ENCODE measurements around the gene FAM117B.

Gene FAM117B

DNA sequence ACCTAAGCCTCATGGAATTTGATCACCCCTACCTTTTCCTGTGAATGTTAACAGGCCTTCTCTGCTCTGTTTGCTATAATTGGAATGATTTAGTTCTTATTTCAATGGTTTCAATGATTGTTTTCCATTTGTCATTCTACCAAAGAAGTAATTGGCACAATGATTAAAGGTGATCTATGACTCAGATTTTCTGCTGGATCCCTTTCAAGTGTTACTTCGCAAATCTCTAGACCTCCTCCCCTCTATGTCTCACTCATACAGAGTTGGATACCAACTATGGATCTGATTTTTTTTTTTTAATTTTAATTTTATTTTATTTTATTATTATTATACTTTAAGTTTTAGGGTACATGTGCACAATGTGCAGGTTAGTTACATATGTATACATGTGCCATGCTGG is 29.6 kb upstream of the FAM117B start:
- Histone ChIP-seq H3K4me3 (ENCODE audit: insufficient read length, low read depth) (no peak overlapping the region), H3K9ac (ENCODE audit: insufficient read length, low read depth) (no peak overlapping the region), H3K36me3 (ENCODE audit: insufficient read depth, insufficient read length, low read length) (no peaks in the 10 kb centered on the region), H3K4me1 (ENCODE audit: insufficient read depth, insufficient read length) (no peaks in the 10 kb centered on the region), H3K27me3 (ENCODE audit: insufficient read depth, insufficient read length) (no peaks in the 10 kb centered on the region), H3K9me3 (ENCODE audit: insufficient read depth, low read length) (no peaks in the 10 kb centered on the region)
- TF ChIP-seq YY1 (IDR thresholded peaks at IDR 0.05; ENCODE audit: insufficient read depth, insufficient read length) (no peak), SUZ12 (IDR thresholded peaks at IDR 0.05; ENCODE audit: extremely low read depth, insufficient read depth, insufficient read length) (no peak), ZNF274 (IDR thresholded peaks at IDR 0.05; ENCODE audit: low read depth, low read length) (no peak)
- DNase-seq (ENCODE audit: low read depth, low spot score) = no peak

DNA sequence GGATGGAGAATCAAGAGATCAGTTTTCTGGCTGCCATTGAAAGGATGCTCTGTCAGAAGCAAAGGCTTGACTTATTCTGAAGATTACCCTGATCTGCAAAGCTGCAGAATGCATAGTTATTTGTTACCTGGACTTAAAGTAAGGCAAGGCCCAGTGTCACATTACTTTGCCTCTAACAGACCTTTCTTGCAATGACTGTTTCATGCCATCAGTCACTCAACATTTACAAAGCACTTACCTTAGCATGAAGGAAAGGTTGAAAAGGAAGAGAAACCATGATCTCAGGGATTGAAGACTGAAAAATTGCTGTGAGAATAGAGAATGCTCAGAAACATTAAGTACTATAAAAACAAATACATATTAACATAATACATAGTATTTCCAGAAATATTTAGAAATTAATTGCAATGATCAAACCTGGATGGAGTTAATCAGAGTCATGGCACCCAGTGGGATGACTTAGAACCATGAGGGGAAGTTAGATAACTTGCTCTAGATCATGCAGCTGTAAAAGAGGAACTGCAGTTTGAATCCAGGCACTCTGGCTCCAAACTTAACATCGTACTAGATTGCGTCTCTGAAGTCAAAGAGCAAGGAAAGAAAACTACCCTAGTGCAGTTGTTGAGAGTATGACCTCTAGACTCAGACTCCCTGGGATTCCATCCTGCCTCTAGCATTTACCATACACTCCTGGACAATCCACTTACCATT is 26.5 kb upstream of the FAM117B start:
- DNase-seq (ENCODE audit: low read depth, low spot score) = no peak
- Histone ChIP-seq H3K9ac (ENCODE audit: insufficient read length, low read depth) (no peak overlapping the region), H3K27me3 (ENCODE audit: insufficient read depth, insufficient read length) (no peaks in the 10 kb centered on the region)

DNA sequence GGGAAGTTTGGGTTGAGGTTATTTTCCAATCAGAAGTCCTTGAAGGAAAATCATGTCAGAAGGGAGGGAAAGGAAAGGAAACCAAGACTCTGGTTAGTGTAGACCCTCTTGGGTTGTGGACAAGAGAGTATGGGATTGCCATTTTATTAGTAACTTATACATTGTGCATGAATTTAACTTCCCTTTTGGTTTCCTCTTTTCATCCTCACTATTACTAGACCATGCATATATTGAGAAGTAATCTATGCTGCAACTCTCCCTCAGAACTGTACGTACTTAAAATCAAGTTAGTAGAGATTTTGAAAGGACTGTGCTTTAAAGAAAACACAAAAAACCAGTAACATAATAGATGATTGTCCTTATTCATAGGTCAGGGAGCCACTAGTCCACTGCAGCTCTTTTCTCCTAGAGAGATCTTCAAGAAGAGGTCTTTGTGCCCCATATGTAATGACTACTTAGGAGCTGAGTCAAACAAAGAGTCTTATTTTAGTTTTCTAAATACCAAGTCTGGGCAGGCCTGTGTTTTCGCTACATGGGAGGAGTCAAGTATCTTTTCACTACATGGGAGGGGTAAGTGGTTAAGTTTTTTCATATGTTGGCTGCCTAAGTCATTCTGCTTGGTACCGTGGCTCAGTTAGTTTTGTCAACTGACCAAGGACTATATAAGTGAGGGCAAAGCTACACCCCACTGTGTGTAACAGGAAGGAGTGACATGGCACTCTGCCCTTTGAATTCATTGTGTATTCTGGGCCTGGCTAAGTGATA is 25.2 kb upstream of the FAM117B start:
- Histone ChIP-seq H3K27me3 (ENCODE audit: insufficient read depth, insufficient read length) (no peaks in the 10 kb centered on the region), H3K36me3 (ENCODE audit: insufficient read depth, insufficient read length, low read length) (no peaks in the 10 kb centered on the region), H3K4me1 (ENCODE audit: insufficient read depth, insufficient read length) (no peaks in the 10 kb centered on the region), H3K9ac (ENCODE audit: insufficient read length, low read depth) (no peak overlapping the region), H3K9me3 (ENCODE audit: insufficient read depth, low read length) (no peaks in the 10 kb centered on the region), H3K4me3 (ENCODE audit: insufficient read length, low read depth) (no peak overlapping the region)
- DNase-seq (ENCODE audit: low read depth, low spot score) = no peak
- TF ChIP-seq SUZ12 (IDR thresholded peaks at IDR 0.05; ENCODE audit: extremely low read depth, insufficient read depth, insufficient read length) (no peak), ZNF274 (IDR thresholded peaks at IDR 0.05; ENCODE audit: low read depth, low read length) (no peak), YY1 (IDR thresholded peaks at IDR 0.05; ENCODE audit: insufficient read depth, insufficient read length) (no peak)

More for the DNA sequence above, 26.5 kb upstream of the FAM117B start:
- Histone ChIP-seq H3K4me1 (ENCODE audit: insufficient read depth, insufficient read length) (no peaks in the 10 kb centered on the region), H3K4me3 (ENCODE audit: insufficient read length, low read depth) (no peak overlapping the region), H3K9me3 (ENCODE audit: insufficient read depth, low read length) (no peaks in the 10 kb centered on the region), H3K36me3 (ENCODE audit: insufficient read depth, insufficient read length, low read length) (no peaks in the 10 kb centered on the region)
- TF ChIP-seq YY1 (IDR thresholded peaks at IDR 0.05; ENCODE audit: insufficient read depth, insufficient read length) (no peak), ZNF274 (IDR thresholded peaks at IDR 0.05; ENCODE audit: low read depth, low read length) (no peak), SUZ12 (IDR thresholded peaks at IDR 0.05; ENCODE audit: extremely low read depth, insufficient read depth, insufficient read length) (no peak)

DNA sequence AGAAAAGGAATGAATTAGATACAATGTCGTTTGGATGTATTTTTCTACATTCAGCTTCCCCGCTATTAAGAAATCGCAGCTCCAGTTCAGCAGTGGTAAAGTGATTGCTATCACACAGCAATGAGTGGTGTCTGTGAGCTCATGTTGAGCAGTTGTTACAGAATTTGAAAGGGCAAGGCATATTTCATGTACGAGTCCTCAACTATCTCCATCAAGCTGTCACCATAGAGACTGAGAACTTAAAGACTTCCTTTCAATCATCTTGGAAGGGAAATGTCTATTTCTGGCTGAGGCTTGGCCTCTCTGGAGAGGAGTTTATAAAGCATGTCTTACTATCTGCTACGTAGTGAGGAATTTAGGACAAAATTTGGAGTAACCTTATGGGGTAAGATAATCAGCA is 24.4 kb upstream of the FAM117B start:
- no peak overlapping the region for H3K4me3 ChIP-seq (ENCODE audit: insufficient read length, low read depth)
- no peaks in the 10 kb centered on the region for H3K27me3 ChIP-seq (ENCODE audit: insufficient read depth, insufficient read length)
- H3K9me3 ChIP-seq (ENCODE audit: insufficient read depth, low read length) = no peaks in the 10 kb centered on the region
- TF ChIP-seq SUZ12 (IDR thresholded peaks at IDR 0.05; ENCODE audit: extremely low read depth, insufficient read depth, insufficient read length) (no peak), YY1 (IDR thresholded peaks at IDR 0.05; ENCODE audit: insufficient read depth, insufficient read length) (no peak), ZNF274 (IDR thresholded peaks at IDR 0.05; ENCODE audit: low read depth, low read length) (no peak)
- no peaks in the 10 kb centered on the region for H3K4me1 ChIP-seq (ENCODE audit: insufficient read depth, insufficient read length)
- no peak overlapping the region for H3K9ac ChIP-seq (ENCODE audit: insufficient read length, low read depth)
- no peaks in the 10 kb centered on the region for H3K36me3 ChIP-seq (ENCODE audit: insufficient read depth, insufficient read length, low read length)
- no peak for DNase-seq (ENCODE audit: low read depth, low spot score)

DNA sequence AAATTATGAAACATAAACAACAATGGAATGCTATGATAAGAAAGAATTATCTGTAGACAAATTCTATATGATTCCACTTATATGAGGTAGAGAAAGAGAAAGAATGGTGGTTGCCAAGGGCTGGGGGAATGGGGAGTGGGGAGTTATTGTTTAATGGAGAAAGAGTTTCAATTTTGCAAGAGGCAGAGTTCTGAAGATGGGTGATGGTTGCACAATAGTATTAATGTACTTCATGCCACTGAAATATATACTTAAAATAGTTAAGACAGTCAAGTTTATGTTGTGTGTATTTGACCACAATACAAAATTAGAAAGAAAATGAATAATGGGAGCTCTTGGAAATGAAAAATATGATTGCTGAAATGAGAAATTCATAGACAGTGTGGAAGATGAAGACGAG is 22.6 kb upstream of the FAM117B start:
- Histone ChIP-seq H3K9me3 (ENCODE audit: insufficient read depth, low read length) (no peaks in the 10 kb centered on the region), H3K4me1 (ENCODE audit: insufficient read depth, insufficient read length) (no peaks in the 10 kb centered on the region), H3K9ac (ENCODE audit: insufficient read length, low read depth) (no peak overlapping the region), H3K27me3 (ENCODE audit: insufficient read depth, insufficient read length) (no peaks in the 10 kb centered on the region), H3K36me3 (ENCODE audit: insufficient read depth, insufficient read length, low read length) (no peaks in the 10 kb centered on the region), H3K4me3 (ENCODE audit: insufficient read length, low read depth) (no peak overlapping the region)
- TF ChIP-seq YY1 (IDR thresholded peaks at IDR 0.05; ENCODE audit: insufficient read depth, insufficient read length) = no peak
- TF ChIP-seq SUZ12 (IDR thresholded peaks at IDR 0.05; ENCODE audit: extremely low read depth, insufficient read depth, insufficient read length) = no peak
- no peak for TF ChIP-seq ZNF274 (IDR thresholded peaks at IDR 0.05; ENCODE audit: low read depth, low read length)
- no peak for DNase-seq (ENCODE audit: low read depth, low spot score)

DNA sequence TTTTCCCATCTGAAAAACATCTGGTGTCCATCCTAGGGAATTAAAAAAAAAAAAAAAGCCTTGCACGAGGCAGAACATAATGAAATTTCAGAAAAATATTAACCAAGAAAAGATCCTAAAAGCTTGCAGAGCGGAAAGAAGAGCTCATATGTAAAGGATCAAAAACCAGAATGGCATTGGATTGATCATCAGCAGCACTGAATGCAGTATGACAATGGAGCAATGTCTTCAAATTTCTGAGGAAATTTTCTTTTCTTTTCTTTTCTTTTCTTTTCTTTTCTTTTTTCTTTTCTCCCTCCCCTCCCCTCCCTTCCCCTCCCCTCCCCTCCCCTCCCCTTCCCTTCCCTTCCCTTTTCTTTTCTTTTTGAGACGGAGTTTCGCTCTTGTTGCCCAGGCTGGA is 21.3 kb upstream of the FAM117B start:
- no peak for DNase-seq (ENCODE audit: low read depth, low spot score)
- Histone ChIP-seq H3K27me3 (ENCODE audit: insufficient read depth, insufficient read length) (no peaks in the 10 kb centered on the region), H3K36me3 (ENCODE audit: insufficient read depth, insufficient read length, low read length) (no peaks in the 10 kb centered on the region), H3K9me3 (ENCODE audit: insufficient read depth, low read length) (no peaks in the 10 kb centered on the region), H3K4me1 (ENCODE audit: insufficient read depth, insufficient read length) (no peaks in the 10 kb centered on the region), H3K4me3 (ENCODE audit: insufficient read length, low read depth) (no peak overlapping the region), H3K9ac (ENCODE audit: insufficient read length, low read depth) (no peak overlapping the region)
- TF ChIP-seq ZNF274 (IDR thresholded peaks at IDR 0.05; ENCODE audit: low read depth, low read length) (no peak), SUZ12 (IDR thresholded peaks at IDR 0.05; ENCODE audit: extremely low read depth, insufficient read depth, insufficient read length) (no peak), YY1 (IDR thresholded peaks at IDR 0.05; ENCODE audit: insufficient read depth, insufficient read length) (no peak)

DNA sequence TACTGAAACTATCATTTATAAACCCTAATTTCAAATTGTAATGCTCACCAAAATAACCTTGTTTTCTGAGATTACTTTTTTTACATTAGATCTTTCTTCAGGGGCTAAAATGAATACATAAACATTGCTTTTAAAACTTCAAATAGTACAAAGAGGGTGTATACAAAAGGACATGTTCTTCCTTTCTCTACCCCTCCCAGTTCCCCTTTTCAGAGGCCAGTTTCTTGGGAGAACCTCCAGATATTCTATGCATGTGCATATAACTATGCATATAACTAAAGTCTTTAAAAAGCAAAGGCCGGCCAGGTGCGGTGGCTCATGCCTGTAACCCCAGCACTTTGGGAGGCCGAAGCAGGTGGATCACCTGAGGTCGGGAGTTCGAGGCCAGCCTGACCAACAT is 10.6 kb upstream of the FAM117B start:
- Histone ChIP-seq H3K36me3 (ENCODE audit: insufficient read depth, insufficient read length, low read length) (no peaks in the 10 kb centered on the region), H3K4me1 (ENCODE audit: insufficient read depth, insufficient read length) (no peaks in the 10 kb centered on the region), H3K4me3 (ENCODE audit: insufficient read length, low read depth) (no peak overlapping the region), H3K9ac (ENCODE audit: insufficient read length, low read depth) (no peak overlapping the region), H3K27me3 (ENCODE audit: insufficient read depth, insufficient read length) (no peaks in the 10 kb centered on the region), H3K9me3 (ENCODE audit: insufficient read depth, low read length) (no peaks in the 10 kb centered on the region)
- TF ChIP-seq YY1 (IDR thresholded peaks at IDR 0.05; ENCODE audit: insufficient read depth, insufficient read length) (no peak), ZNF274 (IDR thresholded peaks at IDR 0.05; ENCODE audit: low read depth, low read length) (no peak), SUZ12 (IDR thresholded peaks at IDR 0.05; ENCODE audit: extremely low read depth, insufficient read depth, insufficient read length) (no peak)
- no peak for DNase-seq (ENCODE audit: low read depth, low spot score)

Data from NT2/D1 (cell line).